Measurements from ENCODE around the gene SPATA1.

DNA sequence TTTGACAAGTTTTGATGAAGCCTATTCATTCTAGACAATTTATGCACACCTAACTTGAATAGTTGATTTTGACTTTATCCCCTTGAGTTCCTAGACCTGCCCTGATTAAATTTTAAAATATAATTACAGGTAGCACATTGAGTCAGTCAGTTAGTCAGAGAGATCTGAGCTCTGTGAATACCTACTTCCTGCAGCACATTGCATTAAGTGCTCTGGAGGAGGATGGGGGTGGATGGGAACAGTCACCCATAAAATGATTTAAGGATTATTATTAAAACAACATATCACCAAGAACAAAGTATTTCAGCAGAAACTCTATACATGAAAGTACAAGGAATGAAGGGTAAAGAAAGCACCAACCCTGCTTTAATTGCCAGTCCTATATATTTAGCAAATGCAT, 38.9 kb upstream of the SPATA1 start:
- TF ChIP-seq, protein P1, sequence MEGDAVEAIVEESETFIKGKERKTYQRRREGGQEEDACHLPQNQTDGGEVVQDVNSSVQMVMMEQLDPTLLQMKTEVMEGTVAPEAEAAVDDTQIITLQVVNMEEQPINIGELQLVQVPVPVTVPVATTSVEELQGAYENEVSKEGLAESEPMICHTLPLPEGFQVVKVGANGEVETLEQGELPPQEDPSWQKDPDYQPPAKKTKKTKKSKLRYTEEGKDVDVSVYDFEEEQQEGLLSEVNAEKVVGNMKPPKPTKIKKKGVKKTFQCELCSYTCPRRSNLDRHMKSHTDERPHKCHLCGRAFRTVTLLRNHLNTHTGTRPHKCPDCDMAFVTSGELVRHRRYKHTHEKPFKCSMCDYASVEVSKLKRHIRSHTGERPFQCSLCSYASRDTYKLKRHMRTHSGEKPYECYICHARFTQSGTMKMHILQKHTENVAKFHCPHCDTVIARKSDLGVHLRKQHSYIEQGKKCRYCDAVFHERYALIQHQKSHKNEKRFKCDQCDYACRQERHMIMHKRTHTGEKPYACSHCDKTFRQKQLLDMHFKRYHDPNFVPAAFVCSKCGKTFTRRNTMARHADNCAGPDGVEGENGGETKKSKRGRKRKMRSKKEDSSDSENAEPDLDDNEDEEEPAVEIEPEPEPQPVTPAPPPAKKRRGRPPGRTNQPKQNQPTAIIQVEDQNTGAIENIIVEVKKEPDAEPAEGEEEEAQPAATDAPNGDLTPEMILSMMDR (IDR thresholded peaks at IDR 0.05), result no peak
- TF ChIP-seq POLR2A (IDR thresholded peaks at IDR 0.05), result no peak

All from Peyer's patch (tissue), 4 donors.